Ishikawa (cell line): ENCODE results near the gene GPR32.

Experiments used
- CEBPB ChIP-seq: IDR thresholded peaks from 2 replicates; pipeline ENCODE4 v1.6.1; 2012
- CREB1 ChIP-seq: IDR thresholded peaks from 2 replicates; pipeline ENCODE4 v1.6.1; 2012; ENCODE audit warnings: low read depth
- EGR1 ChIP-seq: IDR thresholded peaks from 2 replicates; pipeline ENCODE4 v1.6.1; 2012
- EP300 ChIP-seq: IDR thresholded peaks from 2 replicates; pipeline ENCODE4 v1.6.1; 2012; ENCODE audit warnings: borderline replicate concordance
- FOXM1 ChIP-seq: IDR thresholded peaks from 2 replicates; pipeline ENCODE4 v1.6.1; 2012; ENCODE audit warnings: low read depth, borderline replicate concordance
- NFIC ChIP-seq: IDR thresholded peaks from 2 replicates; pipeline ENCODE4 v1.6.1; 2012
- RAD21 ChIP-seq: IDR thresholded peaks from 2 replicates; pipeline ENCODE4 v1.6.1; 2012; ENCODE audit warnings: low read depth
- TAF1 ChIP-seq: IDR thresholded peaks from 2 replicates; pipeline ENCODE4 v1.6.1; 2012; ENCODE audit warnings: low read depth, mild to moderate bottlenecking
- TCF12 ChIP-seq: IDR thresholded peaks from 2 replicates; pipeline ENCODE4 v1.6.1; 2012; ENCODE audit warnings: low read depth
- TEAD4 ChIP-seq: IDR thresholded peaks from 2 replicates; pipeline ENCODE4 v1.6.1; 2012
- YY1 ChIP-seq: IDR thresholded peaks from 2 replicates; pipeline ENCODE4 v1.6.1; 2012; ENCODE audit warnings: low read depth
- ZBTB7A ChIP-seq: IDR thresholded peaks from 2 replicates; pipeline ENCODE4 v1.6.1; 2012; ENCODE audit warnings: low read depth
- TF ChIP-seq, protein P1 (sequence below): IDR thresholded peaks from 2 replicates; pipeline ENCODE4 v1.6.1; 2012; ENCODE audit warnings: low read depth, mild to moderate bottlenecking
- TF ChIP-seq, protein P2 (sequence below): IDR thresholded peaks from 2 replicates; pipeline ENCODE4 v1.6.1; 2012
- TF ChIP-seq, protein P3 (sequence below): IDR thresholded peaks from 2 replicates; pipeline ENCODE4 v1.6.1; 2012

Gene GPR32

DNA sequence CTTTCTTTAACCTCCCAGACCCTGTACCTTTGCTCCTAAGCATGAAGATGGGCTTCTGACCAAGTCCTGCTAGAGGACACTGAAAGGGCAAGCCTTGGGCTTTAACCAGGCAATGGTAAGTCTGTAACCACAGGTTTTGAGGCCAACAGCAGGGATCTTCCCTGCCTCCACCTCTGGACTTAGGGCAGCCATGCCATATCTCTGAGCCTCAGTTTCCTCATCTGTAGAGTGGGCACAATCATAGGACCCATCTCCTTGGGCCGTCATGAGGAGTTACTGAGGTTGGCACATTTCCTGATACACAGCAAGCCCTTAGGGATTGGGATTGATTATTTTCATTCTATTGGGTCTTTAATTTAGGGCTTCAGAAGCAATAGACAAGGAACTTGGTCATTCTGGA, 38.6 kb downstream of the GPR32 start:
- TF ChIP-seq, protein P1, sequence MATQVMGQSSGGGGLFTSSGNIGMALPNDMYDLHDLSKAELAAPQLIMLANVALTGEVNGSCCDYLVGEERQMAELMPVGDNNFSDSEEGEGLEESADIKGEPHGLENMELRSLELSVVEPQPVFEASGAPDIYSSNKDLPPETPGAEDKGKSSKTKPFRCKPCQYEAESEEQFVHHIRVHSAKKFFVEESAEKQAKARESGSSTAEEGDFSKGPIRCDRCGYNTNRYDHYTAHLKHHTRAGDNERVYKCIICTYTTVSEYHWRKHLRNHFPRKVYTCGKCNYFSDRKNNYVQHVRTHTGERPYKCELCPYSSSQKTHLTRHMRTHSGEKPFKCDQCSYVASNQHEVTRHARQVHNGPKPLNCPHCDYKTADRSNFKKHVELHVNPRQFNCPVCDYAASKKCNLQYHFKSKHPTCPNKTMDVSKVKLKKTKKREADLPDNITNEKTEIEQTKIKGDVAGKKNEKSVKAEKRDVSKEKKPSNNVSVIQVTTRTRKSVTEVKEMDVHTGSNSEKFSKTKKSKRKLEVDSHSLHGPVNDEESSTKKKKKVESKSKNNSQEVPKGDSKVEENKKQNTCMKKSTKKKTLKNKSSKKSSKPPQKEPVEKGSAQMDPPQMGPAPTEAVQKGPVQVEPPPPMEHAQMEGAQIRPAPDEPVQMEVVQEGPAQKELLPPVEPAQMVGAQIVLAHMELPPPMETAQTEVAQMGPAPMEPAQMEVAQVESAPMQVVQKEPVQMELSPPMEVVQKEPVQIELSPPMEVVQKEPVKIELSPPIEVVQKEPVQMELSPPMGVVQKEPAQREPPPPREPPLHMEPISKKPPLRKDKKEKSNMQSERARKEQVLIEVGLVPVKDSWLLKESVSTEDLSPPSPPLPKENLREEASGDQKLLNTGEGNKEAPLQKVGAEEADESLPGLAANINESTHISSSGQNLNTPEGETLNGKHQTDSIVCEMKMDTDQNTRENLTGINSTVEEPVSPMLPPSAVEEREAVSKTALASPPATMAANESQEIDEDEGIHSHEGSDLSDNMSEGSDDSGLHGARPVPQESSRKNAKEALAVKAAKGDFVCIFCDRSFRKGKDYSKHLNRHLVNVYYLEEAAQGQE, result no peak
- TF ChIP-seq RAD21 (no peak), CREB1 (no peak), ZBTB7A (no peak), EP300 (no peak), CEBPB (no peak), FOXM1 (no peak), NFIC (no peak), YY1 (no peak), TAF1 (no peak), TCF12 (no peak), TEAD4 (no peak), EGR1 (no peak)
- TF ChIP-seq, protein P2, sequence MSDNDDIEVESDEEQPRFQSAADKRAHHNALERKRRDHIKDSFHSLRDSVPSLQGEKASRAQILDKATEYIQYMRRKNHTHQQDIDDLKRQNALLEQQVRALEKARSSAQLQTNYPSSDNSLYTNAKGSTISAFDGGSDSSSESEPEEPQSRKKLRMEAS, result no peak
- TF ChIP-seq, protein P3, sequence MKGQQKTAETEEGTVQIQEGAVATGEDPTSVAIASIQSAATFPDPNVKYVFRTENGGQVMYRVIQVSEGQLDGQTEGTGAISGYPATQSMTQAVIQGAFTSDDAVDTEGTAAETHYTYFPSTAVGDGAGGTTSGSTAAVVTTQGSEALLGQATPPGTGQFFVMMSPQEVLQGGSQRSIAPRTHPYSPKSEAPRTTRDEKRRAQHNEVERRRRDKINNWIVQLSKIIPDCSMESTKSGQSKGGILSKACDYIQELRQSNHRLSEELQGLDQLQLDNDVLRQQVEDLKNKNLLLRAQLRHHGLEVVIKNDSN, result no peak

DNA sequence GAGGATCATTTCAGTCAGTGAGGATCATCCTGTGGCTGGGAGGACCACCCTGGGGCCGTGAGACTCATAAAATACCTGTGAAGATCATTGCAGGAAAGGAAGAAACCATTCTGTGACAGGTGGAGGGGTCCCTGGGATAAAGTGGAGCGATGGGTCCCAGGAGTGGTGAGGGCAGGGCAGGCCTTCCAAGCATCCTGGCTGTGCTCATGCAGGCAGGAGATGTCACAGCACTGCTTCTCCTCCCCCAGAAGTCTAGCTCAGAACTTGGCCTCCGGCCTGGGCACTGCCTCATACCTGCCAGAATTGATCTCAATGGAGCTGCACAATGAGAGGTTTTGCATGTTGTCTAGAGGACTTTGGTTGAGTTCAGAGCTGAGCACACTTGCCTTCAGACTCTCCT, 42.2 kb downstream of the GPR32 start:
- TF ChIP-seq TAF1 (no peak), EGR1 (no peak), EP300 (no peak), YY1 (no peak), RAD21 (no peak), TEAD4 (no peak), FOXM1 (no peak), ZBTB7A (no peak), CEBPB (no peak)
- TF ChIP-seq, protein P3, result no peak
- TF ChIP-seq, protein P2, result no peak

DNA sequence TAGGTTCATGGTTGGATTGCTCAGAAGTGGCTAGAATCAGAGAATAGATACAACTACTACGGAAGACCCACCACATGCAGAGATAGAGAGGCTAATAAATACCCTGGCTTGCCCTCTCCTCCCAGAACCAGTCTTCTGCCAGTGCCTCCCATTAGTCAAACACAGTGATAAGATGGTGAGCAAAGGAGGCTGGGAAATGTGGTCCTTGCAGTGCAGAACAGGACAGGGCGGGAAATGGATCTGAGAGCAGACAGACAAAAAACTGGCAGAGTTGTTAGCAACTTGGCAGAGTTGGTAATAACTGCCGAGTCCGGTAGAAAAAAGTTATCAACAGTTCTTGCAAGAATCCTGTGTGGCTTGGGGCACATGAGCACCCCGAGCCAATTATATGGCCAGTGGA, 44.6 kb downstream of the GPR32 start:
- TF ChIP-seq TAF1 (no peak), NFIC (no peak), TEAD4 (no peak)
- TF ChIP-seq, protein P1, result no peak

DNA sequence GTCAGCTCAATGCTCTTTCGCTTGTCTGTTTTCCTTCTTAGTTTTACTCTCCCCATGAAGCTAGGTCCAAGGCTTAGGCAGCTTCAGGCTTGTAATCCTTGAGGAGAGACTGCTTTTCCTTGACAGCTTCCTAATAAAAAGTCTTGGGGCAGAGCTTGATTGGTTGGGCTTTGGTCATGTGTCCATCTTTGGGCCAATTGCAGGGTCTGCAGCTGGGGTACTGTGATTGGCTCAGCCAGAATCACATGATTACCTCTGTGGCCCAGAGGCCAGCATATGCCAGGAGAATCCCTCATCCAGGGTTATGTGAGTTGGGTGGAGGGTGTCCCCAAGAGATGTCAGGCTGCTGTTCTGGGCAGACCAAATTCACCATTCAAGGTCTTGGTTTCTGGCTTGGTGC, 45.2 kb downstream of the GPR32 start:
- TF ChIP-seq, protein P3, result peak; percentile 60; the same call in 1 of the 2 replicates
- no peak for TF ChIP-seq CEBPB

DNA sequence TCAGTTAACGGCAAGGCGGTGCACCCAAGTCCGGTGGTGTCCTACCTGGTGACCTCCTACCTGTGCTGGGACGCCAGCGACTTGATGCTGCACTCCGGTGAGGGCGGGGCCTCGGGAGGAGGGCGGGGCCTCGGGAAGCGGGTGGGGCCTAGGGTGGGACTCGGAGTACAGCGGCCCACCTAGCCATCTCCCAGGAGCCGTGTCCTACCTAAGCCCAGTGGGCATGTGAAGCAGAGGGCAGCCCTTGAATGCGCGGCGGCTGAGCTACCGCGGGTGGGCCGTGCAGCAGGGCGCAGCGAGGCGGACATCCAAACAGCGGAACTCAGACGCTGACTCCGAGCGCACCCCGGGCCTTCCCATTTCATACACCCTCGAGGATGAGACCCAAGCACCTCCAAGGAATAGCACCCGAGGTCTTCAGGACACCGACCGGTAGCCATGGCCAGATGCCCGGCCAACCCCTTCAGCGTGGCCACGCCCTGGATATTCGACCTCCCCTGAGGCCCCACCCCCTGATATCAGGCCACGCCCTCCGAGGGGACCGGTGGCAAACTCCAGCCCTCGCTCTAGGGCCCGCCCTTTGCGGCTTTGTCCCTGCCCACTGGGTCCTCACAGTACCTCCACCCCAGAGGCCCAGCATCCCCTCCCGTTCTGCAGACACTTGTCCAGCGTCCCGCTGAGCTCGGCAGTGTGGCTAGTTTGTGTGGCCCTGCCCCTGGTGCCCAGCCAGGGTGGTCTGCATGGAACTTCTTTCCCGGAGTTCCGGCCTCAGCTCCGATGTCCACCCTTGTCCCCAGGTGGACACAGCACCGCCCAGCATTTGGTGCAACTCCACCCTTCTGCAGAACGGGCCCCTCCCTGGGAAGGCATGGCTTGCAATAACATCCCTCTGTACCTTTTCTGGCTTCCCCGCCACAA, 47.9 kb downstream of the GPR32 start:
- TF ChIP-seq, protein P2, result 0 out of 2 replicates have a peak, but pooled peaks have one; percentile 30
- no peak for TF ChIP-seq TCF12

DNA sequence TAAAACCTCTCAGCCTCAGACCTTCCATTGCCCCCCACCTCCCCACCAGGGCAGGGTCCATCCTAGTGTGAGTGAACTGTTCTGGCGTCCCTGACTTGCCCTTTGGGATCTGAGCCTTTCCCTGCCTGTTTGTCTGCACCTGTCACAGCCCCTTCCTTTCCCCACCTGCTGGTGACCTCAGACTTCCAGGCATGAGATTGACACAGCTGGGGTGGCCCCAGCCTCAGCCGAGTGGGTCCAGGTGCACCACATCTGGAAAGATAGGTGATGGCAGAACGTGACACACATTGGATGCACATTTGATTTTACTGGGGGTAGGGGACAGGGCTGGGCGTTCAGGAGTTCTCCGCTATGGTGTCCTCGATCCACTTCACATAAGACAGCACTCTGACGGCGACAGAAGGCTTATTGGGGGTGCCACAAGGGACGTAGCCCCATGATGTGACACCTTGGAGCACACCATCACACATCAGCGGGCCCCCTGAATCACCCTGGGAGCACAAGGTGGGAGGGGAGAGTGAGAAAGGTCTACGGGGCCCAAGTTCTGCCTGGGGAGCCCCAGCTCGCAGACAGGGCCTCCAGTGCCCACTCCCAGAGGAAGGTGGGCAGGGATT, 48.7 kb downstream of the GPR32 start:
- TF ChIP-seq FOXM1, result no peak
- TF ChIP-seq, protein P1, result no peak
- TF ChIP-seq CEBPB, result no peak
- no peak for TF ChIP-seq EP300
- no peak for TF ChIP-seq CREB1
- no peak for TF ChIP-seq TEAD4
- no peak for TF ChIP-seq EGR1
- no peak for TF ChIP-seq ZBTB7A
- TF ChIP-seq TCF12, result no peak
- no peak for TF ChIP-seq TAF1
- no peak for TF ChIP-seq YY1
- no peak for TF ChIP-seq NFIC
- TF ChIP-seq, protein P2, result no peak
- TF ChIP-seq, protein P3, result no peak
